Measurements from ENCODE around the gene DEPDC5. TPM values are rescaled to one million over a fixed set of nuclear protein-coding genes. Genes with fewer than 3 reads are reported as not detected.

Gene DEPDC5
- total RNA-seq, 1 donor from 2014 or later, result 13.0 TPM

DNA sequence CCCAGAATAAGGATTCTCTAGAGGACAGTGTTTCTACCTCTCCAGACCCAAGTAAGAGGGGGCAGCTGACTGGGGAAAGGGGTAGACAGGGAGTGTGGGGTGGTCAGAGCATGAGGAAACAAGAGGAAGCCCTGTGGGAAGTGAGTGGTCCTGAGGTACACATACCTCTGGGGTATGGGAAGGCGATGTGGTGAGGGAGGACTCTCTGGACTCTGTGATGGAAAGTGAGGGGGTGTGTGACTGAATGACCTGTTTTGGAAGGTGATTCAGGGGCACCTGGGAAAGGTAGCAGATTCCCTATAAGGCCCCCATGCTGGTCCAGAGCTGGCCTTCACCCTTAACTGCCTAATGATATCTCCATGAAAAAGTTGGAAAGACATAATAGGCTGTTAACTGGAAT is 80.1 kb downstream of the DEPDC5 start:
- H3K4me2 ChIP-seq (ENCODE audit: low read length), result no peak overlapping the region
- Mint-ChIP-seq H3K36me3 (ENCODE audit: low read depth, unreplicated experiment) (peaks cover 8% of the 10 kb centered on the region), H3K4me3 (ENCODE audit: unreplicated experiment) (no peak overlapping the region), H3K4me1 (ENCODE audit: low read depth, unreplicated experiment) (peaks cover 13% of the 10 kb centered on the region), H3K27me3 (ENCODE audit: low read depth, unreplicated experiment) (no peaks in the 10 kb centered on the region), H3K9me3 (ENCODE audit: unreplicated experiment) (no peaks in the 10 kb centered on the region), H3K27ac (ENCODE audit: unreplicated experiment) (no peak overlapping the region)
- no peak overlapping the region for H2AFZ ChIP-seq (ENCODE audit: low read depth, low read length)
- H3K79me2 ChIP-seq (ENCODE audit: insufficient read depth, low read length), result no peaks in the 10 kb centered on the region
- no peaks in the 10 kb centered on the region for H3K27me3 ChIP-seq (ENCODE audit: insufficient read depth, low read length)
- no peak overlapping the region for H3K27ac ChIP-seq (ENCODE audit: low read depth, low read length)
- TF ChIP-seq, protein P1, sequence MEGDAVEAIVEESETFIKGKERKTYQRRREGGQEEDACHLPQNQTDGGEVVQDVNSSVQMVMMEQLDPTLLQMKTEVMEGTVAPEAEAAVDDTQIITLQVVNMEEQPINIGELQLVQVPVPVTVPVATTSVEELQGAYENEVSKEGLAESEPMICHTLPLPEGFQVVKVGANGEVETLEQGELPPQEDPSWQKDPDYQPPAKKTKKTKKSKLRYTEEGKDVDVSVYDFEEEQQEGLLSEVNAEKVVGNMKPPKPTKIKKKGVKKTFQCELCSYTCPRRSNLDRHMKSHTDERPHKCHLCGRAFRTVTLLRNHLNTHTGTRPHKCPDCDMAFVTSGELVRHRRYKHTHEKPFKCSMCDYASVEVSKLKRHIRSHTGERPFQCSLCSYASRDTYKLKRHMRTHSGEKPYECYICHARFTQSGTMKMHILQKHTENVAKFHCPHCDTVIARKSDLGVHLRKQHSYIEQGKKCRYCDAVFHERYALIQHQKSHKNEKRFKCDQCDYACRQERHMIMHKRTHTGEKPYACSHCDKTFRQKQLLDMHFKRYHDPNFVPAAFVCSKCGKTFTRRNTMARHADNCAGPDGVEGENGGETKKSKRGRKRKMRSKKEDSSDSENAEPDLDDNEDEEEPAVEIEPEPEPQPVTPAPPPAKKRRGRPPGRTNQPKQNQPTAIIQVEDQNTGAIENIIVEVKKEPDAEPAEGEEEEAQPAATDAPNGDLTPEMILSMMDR (IDR thresholded peaks at IDR 0.05; ENCODE audit: insufficient read depth, low read depth, low read length), result no peak
- no peak for TF ChIP-seq EZH2 (IDR thresholded peaks at IDR 0.05; ENCODE audit: insufficient read depth, low read length)
- DNase-seq (ENCODE audit: low read depth) (no peak), FAIRE-seq (no peak)
- H3K4me1 ChIP-seq (ENCODE audit: insufficient read depth, low read length), result peaks cover 11% of the 10 kb centered on the region
- H3K36me3 ChIP-seq (ENCODE audit: insufficient read depth, low read length), result peaks cover 4% of the 10 kb centered on the region
- no peaks in the 10 kb centered on the region for H4K20me1 ChIP-seq (ENCODE audit: insufficient read depth, low read length)
- H3K9me3 ChIP-seq (ENCODE audit: insufficient read depth, low read depth, low read length), result no peaks in the 10 kb centered on the region
- no peak overlapping the region for H3K4me3 ChIP-seq (ENCODE audit: insufficient read depth, low read depth, low read length)
- H3K9ac ChIP-seq (ENCODE audit: low read length), result no peak overlapping the region

- Histone ChIP-seq H3K9ac (ENCODE audit: low read length) (no peak overlapping the region), H3K4me3 (ENCODE audit: insufficient read depth, low read depth, low read length) (no peak overlapping the region), H3K27ac (ENCODE audit: low read depth, low read length) (no peak overlapping the region), H3K27me3 (ENCODE audit: insufficient read depth, low read length) (no peaks in the 10 kb centered on the region), H3K9me3 (ENCODE audit: insufficient read depth, low read depth, low read length) (no peaks in the 10 kb centered on the region), H3K36me3 (ENCODE audit: insufficient read depth, low read length) (peaks cover 5% of the 10 kb centered on the region), H2AFZ (ENCODE audit: low read depth, low read length) (no peak overlapping the region), H3K4me2 (ENCODE audit: low read length) (no peak overlapping the region), H3K4me1 (ENCODE audit: insufficient read depth, low read length) (no peaks in the 10 kb centered on the region), H4K20me1 (ENCODE audit: insufficient read depth, low read length) (no peaks in the 10 kb centered on the region), H3K79me2 (ENCODE audit: insufficient read depth, low read length) (no peaks in the 10 kb centered on the region)
- no peaks in the 10 kb centered on the region for H3K9me3 Mint-ChIP-seq (ENCODE audit: unreplicated experiment)
- H3K27me3 Mint-ChIP-seq (ENCODE audit: low read depth, unreplicated experiment), result no peaks in the 10 kb centered on the region
- H3K36me3 Mint-ChIP-seq (ENCODE audit: low read depth, unreplicated experiment), result peaks cover 11% of the 10 kb centered on the region
- H3K27ac Mint-ChIP-seq (ENCODE audit: unreplicated experiment), result no peak overlapping the region
- DNase-seq (ENCODE audit: low read depth) (no peak), FAIRE-seq (no peak)
- TF ChIP-seq EZH2 (IDR thresholded peaks at IDR 0.05; ENCODE audit: insufficient read depth, low read length), result no peak
- TF ChIP-seq, protein P1 (IDR thresholded peaks at IDR 0.05; ENCODE audit: insufficient read depth, low read depth, low read length), result no peak
- H3K4me1 Mint-ChIP-seq (ENCODE audit: low read depth, unreplicated experiment), result peaks cover 5% of the 10 kb centered on the region
- no peak overlapping the region for H3K4me3 Mint-ChIP-seq (ENCODE audit: unreplicated experiment)
Observed at GRCh38 chr22:31836010-31836409, 82.2 kb downstream of the DEPDC5 start.

DNA sequence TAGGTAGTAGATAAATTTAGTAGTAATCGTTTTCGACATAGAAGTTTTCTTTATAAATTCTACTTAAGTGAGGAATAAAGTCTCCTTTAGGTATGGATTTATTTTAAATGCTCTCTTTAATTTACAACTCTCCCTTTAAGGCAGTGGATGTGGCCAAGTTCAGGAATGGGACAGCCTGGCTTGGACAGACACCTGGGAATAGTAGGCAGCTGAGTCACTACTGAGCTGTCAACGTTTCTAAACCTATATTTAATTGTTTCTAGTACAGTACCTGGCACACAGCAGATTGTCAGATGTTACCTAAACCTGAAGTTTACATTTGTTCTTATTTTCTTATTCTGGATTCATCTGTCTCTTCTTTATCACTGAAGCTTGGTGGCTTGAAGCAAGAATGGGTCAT is 85.1 kb downstream of the DEPDC5 start:
- Mint-ChIP-seq H3K4me1 (ENCODE audit: low read depth, unreplicated experiment) (peaks cover 5% of the 10 kb centered on the region), H3K27ac (ENCODE audit: unreplicated experiment) (no peak overlapping the region), H3K4me3 (ENCODE audit: unreplicated experiment) (no peak overlapping the region), H3K9me3 (ENCODE audit: unreplicated experiment) (no peaks in the 10 kb centered on the region), H3K36me3 (ENCODE audit: low read depth, unreplicated experiment) (peaks cover 14% of the 10 kb centered on the region), H3K27me3 (ENCODE audit: low read depth, unreplicated experiment) (no peaks in the 10 kb centered on the region)
- Histone ChIP-seq H3K4me3 (ENCODE audit: insufficient read depth, low read depth, low read length) (no peak overlapping the region), H3K36me3 (ENCODE audit: insufficient read depth, low read length) (peaks cover 4% of the 10 kb centered on the region), H3K27me3 (ENCODE audit: insufficient read depth, low read length) (no peaks in the 10 kb centered on the region), H3K27ac (ENCODE audit: low read depth, low read length) (no peak overlapping the region), H3K4me2 (ENCODE audit: low read length) (no peak overlapping the region), H3K4me1 (ENCODE audit: insufficient read depth, low read length) (no peaks in the 10 kb centered on the region), H2AFZ (ENCODE audit: low read depth, low read length) (no peak overlapping the region), H4K20me1 (ENCODE audit: insufficient read depth, low read length) (no peaks in the 10 kb centered on the region), H3K79me2 (ENCODE audit: insufficient read depth, low read length) (no peaks in the 10 kb centered on the region), H3K9ac (ENCODE audit: low read length) (no peak overlapping the region), H3K9me3 (ENCODE audit: insufficient read depth, low read depth, low read length) (no peaks in the 10 kb centered on the region)
- peak; percentile 26 for DNase-seq (ENCODE audit: low read depth)
- no peak for TF ChIP-seq EZH2 (IDR thresholded peaks at IDR 0.05; ENCODE audit: insufficient read depth, low read length)
- TF ChIP-seq, protein P1 (IDR thresholded peaks at IDR 0.05; ENCODE audit: insufficient read depth, low read depth, low read length), result no peak
- FAIRE-seq, result no peak
